A549 (cell line): ENCODE results near the gene ST3GAL5.

ENCODE experiments used
- CBX2 ChIP-seq: fragments of 200-600 bp; sonication (generic); IDR thresholded peaks from 2 replicates; pipeline ENCODE4 v1.6.1; 2016; ENCODE audit warnings: low read depth, mild to moderate bottlenecking, borderline replicate concordance
- MYC ChIP-seq: IDR thresholded peaks from 2 replicates; pipeline ENCODE4 v1.6.1; 2012; ENCODE audit warnings: mild to moderate bottlenecking, inconsistent platforms, low read length, improper control_type of control experiment, borderline replicate concordance
- TF ChIP-seq, protein P1 (sequence below): fragments of 200-600 bp; sonication (generic); IDR thresholded peaks from 2 replicates; pipeline ENCODE4 v1.6.1; 2016; ENCODE audit warnings: antibody characterized with exemption, mild to moderate bottlenecking, moderate library complexity
- TF ChIP-seq, protein P2 (sequence below): fragments of >200 bp; sonication (Bioruptor Twin); formaldehyde crosslinking; IDR thresholded peaks from 3 replicates; pipeline ENCODE4 v1.5.1; 2016

DNA sequence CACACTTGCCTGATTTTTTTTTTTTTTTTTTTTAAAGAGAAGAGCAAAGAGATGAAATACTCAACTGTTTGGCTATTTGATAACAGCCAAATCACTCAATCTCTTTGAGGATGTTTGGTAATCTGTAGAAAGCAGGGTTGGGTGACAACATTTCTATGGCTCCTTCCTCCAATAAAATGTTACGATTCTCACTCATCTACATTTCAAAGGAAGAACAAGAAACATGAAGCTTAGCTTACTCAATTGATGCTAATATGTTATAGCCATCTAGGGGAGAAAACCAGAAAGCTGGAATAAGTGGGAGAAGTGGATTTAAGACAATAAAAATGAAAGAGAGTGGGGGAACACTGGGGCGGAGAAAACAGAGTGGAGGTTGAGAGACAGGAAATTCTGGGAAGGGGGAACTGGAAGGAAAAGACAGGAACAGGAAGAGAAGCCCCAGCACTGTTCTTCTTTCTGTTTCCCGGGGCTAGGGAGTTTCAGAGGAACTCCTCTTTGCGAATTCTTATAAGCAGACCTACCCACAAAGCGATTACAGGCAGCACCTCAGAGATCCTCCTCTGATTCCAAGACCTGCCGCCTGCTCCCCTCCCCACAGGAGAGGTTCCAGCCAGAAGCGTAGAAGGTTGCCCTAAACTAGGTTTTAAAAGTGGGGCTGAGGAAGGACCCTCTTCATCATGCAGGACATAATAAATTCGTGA lies 13.3 kb downstream of the ST3GAL5 start:
- TF ChIP-seq, protein P1, sequence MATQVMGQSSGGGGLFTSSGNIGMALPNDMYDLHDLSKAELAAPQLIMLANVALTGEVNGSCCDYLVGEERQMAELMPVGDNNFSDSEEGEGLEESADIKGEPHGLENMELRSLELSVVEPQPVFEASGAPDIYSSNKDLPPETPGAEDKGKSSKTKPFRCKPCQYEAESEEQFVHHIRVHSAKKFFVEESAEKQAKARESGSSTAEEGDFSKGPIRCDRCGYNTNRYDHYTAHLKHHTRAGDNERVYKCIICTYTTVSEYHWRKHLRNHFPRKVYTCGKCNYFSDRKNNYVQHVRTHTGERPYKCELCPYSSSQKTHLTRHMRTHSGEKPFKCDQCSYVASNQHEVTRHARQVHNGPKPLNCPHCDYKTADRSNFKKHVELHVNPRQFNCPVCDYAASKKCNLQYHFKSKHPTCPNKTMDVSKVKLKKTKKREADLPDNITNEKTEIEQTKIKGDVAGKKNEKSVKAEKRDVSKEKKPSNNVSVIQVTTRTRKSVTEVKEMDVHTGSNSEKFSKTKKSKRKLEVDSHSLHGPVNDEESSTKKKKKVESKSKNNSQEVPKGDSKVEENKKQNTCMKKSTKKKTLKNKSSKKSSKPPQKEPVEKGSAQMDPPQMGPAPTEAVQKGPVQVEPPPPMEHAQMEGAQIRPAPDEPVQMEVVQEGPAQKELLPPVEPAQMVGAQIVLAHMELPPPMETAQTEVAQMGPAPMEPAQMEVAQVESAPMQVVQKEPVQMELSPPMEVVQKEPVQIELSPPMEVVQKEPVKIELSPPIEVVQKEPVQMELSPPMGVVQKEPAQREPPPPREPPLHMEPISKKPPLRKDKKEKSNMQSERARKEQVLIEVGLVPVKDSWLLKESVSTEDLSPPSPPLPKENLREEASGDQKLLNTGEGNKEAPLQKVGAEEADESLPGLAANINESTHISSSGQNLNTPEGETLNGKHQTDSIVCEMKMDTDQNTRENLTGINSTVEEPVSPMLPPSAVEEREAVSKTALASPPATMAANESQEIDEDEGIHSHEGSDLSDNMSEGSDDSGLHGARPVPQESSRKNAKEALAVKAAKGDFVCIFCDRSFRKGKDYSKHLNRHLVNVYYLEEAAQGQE = no peak
- no peak for TF ChIP-seq CBX2
- TF ChIP-seq, protein P2, sequence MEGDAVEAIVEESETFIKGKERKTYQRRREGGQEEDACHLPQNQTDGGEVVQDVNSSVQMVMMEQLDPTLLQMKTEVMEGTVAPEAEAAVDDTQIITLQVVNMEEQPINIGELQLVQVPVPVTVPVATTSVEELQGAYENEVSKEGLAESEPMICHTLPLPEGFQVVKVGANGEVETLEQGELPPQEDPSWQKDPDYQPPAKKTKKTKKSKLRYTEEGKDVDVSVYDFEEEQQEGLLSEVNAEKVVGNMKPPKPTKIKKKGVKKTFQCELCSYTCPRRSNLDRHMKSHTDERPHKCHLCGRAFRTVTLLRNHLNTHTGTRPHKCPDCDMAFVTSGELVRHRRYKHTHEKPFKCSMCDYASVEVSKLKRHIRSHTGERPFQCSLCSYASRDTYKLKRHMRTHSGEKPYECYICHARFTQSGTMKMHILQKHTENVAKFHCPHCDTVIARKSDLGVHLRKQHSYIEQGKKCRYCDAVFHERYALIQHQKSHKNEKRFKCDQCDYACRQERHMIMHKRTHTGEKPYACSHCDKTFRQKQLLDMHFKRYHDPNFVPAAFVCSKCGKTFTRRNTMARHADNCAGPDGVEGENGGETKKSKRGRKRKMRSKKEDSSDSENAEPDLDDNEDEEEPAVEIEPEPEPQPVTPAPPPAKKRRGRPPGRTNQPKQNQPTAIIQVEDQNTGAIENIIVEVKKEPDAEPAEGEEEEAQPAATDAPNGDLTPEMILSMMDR = no peak
- no peak for TF ChIP-seq MYC
